ENCODE results near the gene CCR6.
"Not testable (repeated sequence)": the region's sequence is repeated elsewhere in the genome, so short reads cannot be mapped to it uniquely, and the experiment has no call there.

Gene CCR6

DNA sequence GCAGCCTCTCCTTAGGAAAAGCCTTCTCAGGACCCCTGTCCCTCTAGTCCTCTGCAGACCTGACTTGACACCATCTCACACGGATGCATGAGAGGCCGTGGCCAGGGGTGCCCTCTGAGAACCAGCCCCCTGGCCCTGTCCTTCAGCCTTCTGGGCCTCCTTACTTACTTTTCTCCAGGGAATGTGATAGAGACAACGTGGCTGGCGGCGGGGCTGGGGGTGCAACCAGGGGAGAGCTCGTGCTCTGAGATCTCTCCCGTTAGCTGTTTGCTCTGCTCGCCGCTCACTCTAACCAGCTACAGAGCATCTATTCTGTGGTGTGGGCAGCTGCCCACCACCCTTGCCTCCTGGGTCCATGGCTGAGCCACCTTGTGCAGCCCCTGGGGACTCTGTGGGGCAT, 20.1 kb downstream of the CCR6 start:
- DNase-seq (ENCODE audit: low spot score) = no peak

- DNase-seq (ENCODE audit: low spot score) = no peak
These were observed 22.6 kb downstream of the CCR6 start for GRCh38 chr6:167145461-167145860.

DNA sequence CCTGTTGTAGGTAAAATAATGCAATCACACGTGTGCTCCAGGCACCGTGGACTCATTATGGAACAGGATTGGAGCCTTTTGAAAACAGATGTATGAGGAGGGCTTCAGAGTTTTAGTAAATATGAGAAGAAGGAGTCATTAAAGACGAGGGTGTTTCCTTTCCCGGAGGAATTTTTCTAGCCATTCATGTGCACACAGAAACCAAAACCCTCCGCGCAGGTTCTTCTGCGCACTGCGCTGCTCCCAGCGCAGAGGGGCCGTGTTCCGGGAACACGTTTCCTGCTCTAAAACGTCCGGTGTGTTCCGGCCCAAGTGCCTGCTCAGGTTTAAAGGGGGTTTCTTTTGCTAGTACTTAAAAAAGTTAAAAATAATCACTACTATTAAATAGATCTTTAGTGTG, 23.2 kb downstream of the CCR6 start:
- DNase-seq (ENCODE audit: low spot score) = no peak

GRCh38 chr6:167146977-167147376, 24.1 kb downstream of the CCR6 start:
- DNase-seq (ENCODE audit: low spot score) = no peak

GRCh38 chr6:167148021-167148420, 25.1 kb downstream of the CCR6 start:
- no peak for DNase-seq (ENCODE audit: low spot score)

- DNase-seq (ENCODE audit: low spot score) = no peak
These were observed 26.1 kb downstream of the CCR6 start for GRCh38 chr6:167148997-167149396.

DNA sequence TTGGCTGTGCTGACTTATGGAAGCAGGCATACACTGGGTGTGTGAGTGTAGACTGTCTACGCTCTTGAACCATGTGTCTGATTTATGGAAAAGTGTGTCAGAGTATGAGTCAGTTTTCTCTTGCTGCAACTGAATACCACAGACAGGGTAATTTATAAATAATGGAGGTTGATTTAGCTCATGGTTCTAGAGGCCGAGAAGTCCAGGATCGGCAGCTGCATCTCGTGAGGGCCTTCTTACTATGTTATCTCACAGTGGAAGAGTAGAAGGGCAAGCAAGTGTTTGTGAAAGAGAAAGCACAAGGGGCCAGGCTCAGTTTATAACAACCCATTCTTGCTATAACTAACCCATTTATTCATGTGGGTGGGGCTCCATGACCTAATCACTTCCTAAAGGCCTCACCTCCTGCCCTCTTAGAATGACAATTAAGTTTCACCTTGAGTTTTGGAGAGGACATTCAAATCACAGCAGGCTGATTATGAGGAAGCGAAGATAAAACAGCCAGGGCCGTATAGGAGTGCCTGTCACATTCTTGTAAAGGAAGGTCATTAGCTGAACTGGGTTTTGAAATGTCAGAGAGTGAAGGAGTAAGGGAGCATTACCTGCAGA, 28.1 kb downstream of the CCR6 start:
- DNase-seq (ENCODE audit: low spot score) = no peak

DNA sequence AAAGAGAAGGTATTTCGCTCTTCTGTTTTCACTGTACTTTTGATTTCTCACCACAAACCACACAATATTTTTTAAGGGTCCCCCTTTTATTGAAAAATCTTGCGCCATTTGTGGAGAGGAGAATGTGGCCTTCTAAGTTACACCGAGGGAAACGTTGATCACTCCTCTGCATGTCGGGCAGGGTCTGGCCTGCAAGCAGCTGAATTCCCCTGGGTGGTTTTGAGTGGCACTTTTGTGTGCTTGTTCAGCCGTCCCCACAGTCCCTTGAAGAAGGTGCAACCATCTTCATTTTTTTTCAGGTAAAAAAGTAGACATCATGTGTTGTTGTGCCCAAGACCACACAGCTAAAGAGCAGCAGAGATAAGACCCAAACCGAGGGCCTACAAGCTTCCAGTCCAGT, 28.8 kb downstream of the CCR6 start:
- DNase-seq (ENCODE audit: low spot score) = no peak

DNA sequence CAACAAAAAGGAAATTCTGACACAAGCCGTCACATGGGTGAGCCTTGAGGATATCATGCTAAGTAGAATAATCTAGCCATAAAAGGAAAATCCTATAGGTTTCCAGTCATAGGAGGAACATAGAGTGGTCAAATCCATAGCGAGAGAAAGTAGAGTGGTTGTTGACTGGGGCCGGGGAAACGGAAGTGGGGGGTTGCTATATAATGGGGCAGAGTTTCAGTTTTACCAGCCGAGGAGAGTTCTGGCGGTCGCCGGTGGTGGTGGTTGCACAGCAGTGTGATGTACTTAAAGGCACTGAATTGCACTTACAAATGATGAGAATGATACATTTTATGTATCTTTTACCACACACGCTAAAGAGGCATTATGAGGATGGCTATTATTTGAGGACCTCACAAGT, 30.0 kb downstream of the CCR6 start:
- no peak for DNase-seq (ENCODE audit: low spot score)

- DNase-seq (ENCODE audit: low spot score) = peak; percentile 82
These were observed 30.6 kb downstream of the CCR6 start for GRCh38 chr6:167153521-167153959.

DNA sequence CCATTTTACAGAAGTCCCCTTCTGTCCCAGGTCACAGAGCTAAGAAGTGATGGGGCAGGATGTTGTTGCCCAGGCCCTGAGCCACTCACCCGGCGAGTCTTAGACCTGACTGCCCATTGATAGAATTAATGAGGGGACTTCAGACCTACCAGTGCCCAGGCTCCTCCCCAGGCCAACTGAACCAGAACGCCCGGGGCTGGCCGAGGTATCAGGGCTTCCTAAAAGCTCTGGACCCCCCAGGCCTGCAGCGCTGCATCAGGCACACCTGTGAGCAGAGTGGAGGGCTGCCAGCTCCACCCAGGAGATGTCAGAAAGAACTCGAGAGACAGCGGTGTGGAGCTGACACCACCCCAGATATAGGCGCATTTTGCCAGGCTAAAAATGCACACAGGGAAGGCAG, 31.4 kb downstream of the CCR6 start:
- DNase-seq (ENCODE audit: low spot score) = no peak

DNA sequence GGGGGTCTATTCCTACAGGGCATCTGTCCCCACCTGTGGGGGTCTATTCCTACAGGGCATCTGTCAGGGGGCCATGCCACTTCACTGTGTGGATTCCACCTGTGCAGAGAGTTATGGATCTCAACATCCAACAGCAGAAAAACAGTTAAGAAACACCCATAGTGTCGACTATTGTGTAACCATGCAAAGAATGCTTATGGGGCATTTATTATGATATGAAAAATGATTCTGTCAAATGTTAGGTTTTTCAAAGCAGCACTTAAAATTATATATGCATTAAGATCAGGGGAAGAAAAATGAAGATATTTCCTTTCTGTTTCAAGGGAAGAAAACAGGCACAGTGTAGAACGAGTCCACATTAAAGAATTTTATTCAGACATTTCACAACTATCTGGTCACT, 32.0 kb downstream of the CCR6 start:
- DNase-seq (ENCODE audit: low spot score) = no peak

GRCh38 chr6:167157414-167157813, 34.5 kb downstream of the CCR6 start:
- no peak for DNase-seq (ENCODE audit: low spot score)

GRCh38 chr6:167157863-167158262, 35.0 kb downstream of the CCR6 start, which contains the start of gene GPR31:
Gene GPR31, minus strand, starts transcription at chr6:167157980. Its CDS starts 149 bp downstream, at chr6:167157831.
- peak; percentile 44 for DNase-seq (ENCODE audit: low spot score)

GRCh38 chr6:167161851-167162467, 39.1 kb downstream of the CCR6 start:
- no peak for DNase-seq (ENCODE audit: low spot score)

DNA sequence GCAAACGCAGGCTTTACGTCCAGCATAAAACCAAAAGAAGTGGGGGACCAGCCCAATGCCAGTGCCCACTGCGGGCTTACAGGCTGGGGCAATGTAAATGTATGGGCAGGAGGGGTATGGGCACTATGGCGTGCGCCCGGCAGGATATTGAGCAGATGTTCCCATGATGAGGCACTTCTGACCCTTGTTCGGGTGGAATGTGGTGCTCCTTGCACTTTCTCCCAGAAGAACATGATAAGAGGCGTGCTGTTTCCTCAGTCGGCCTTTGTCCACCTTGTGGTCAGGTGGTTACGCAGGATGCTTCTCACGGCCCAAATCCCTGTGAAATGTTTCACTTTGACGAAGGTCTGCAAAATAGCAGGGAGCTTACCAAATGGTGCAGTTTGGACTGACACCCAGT, 39.7 kb downstream of the CCR6 start:
- no peak for DNase-seq (ENCODE audit: low spot score)

DNA sequence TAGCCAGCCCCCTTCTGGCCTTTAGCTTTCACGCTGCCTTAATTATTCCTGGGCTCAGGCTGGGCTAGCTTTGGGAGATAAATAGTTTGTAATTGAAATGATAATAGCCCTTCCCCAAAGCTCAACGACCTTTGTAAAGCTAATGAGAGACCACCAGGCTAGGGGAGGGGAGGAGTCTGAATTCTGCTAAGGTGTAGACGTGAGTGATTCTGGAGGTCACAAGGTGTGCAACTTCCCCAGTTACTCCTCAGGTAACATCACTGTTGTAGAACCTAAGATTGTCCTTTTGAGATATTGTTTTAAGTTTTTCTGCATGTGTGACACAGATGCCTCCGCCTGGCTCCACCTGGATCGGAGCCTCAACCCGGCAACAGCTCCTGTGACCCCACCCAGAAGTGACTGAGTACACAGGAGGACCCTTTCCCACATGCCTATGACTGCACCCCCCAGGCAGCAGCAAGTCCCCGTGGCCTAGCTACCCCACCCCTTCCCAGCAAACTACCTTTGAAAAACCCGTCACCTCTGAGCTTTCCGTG, 40.6 kb downstream of the CCR6 start:
- DNase-seq (ENCODE audit: low spot score) = no peak

GRCh38 chr6:167164261-167164660, 41.4 kb downstream of the CCR6 start:
- DNase-seq (ENCODE audit: low spot score) = no peak

DNA sequence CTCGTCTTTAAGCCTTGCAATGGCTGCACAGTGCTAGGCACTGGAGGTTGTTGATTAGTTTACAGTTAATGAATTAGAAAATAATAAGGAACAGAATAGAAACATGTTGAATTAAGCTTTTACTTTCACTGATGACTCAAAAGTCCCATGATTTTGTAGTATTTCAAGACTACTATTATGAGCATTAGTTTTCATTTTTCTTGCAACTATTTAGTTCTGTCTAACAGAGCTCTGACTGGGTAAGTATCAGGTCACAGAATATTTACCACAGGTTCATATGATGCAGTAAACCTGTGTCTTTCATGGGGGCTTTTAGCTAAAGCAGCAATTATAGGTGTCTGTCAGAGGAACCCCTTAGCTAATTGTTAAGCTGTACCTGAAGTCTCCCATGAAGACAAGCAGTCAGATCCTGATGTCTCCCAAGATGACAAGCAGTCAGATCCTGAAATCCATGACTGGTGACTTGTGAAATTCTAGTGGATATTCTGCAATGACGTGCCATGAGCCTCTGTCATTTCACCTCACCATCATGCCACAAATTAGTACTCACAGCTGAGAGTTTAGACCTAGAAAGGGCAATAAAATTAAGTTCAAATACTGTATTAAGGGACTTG, 43.1 kb downstream of the CCR6 start:
- no peak for DNase-seq (ENCODE audit: low spot score)

DNA sequence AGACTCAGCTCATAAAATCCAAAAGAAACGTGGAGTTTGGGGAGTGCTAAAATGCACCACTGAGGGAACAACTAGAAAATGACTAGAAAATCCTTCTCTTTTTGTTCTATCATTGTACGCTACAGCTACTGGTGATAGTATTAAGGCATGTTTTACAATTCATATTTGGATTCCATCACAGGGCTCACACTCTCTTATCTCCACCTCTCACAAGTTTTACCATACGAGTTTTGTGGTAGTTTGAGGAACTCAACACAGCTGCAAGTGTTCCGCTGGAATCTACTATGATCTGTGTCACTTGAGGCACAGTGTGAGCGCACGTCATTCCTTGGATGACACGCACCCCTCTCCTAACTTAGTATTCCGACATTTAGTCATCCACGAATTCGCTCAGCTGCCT, 44.8 kb downstream of the CCR6 start:
- DNase-seq (ENCODE audit: low spot score) = not testable (repeated sequence)

- DNase-seq (ENCODE audit: low spot score) = not testable (repeated sequence)
These were observed 45.4 kb downstream of the CCR6 start for GRCh38 chr6:167168296-167168695.

GRCh38 chr6:167169867-167170266, 47.0 kb downstream of the CCR6 start:
- not testable (repeated sequence) for DNase-seq (ENCODE audit: low spot score)

- not testable (repeated sequence) for DNase-seq (ENCODE audit: low spot score)
These were observed 48.4 kb downstream of the CCR6 start for GRCh38 chr6:167171300-167171699.

Data from pons (tissue), 1 donor.